HG03103 (cell line): ENCODE data around the gene PGC.

Experiments used
- ATAC-seq: cut with Tn5 transposase; IDR thresholded peaks from one replicate; pipeline ENCODE4 v1.9.1; 2021; ENCODE audit warnings: low read depth; ENCODE audit not compliant: unreplicated experiment

PGC gene

GRCh38 chr6:41732591-41733359 lies 14.4 kb downstream of the PGC start:
- no peak for ATAC-seq

GRCh38 chr6:41732149-41732548 lies 15.0 kb downstream of the PGC start:
- no peak for ATAC-seq

- ATAC-seq, result no peak
Observed at GRCh38 chr6:41731561-41732086, 15.6 kb downstream of the PGC start.

GRCh38 chr6:41730531-41731436 lies 16.4 kb downstream of the PGC start:
- ATAC-seq, result no peak

- ATAC-seq, result no peak
Observed at GRCh38 chr6:41729624-41730023, 17.6 kb downstream of the PGC start.

- no peak for ATAC-seq
Observed at GRCh38 chr6:41728954-41729353, 18.2 kb downstream of the PGC start.

GRCh38 chr6:41728073-41728936 lies 18.9 kb downstream of the PGC start:
- no peak for ATAC-seq

- ATAC-seq, result no peak
Observed at GRCh38 chr6:41727705-41728072, 19.5 kb downstream of the PGC start.

GRCh38 chr6:41726876-41727275 lies 20.3 kb downstream of the PGC start:
- no peak for ATAC-seq

GRCh38 chr6:41724586-41725501 lies 22.4 kb downstream of the PGC start:
- no peak for ATAC-seq

GRCh38 chr6:41724228-41724580 lies 23.0 kb downstream of the PGC start:
- ATAC-seq, result no peak

- peak; percentile 71 for ATAC-seq
Observed at GRCh38 chr6:41723530-41724227, 23.5 kb downstream of the PGC start.

- no peak for ATAC-seq
Observed at GRCh38 chr6:41722969-41723529, 24.1 kb downstream of the PGC start.

- ATAC-seq, result no peak
Observed at GRCh38 chr6:41721414-41721813, 25.8 kb downstream of the PGC start.

GRCh38 chr6:41720783-41721182 lies 26.4 kb downstream of the PGC start:
- no peak for ATAC-seq

- ATAC-seq, result no peak
Observed at GRCh38 chr6:41720262-41720620, 27.0 kb downstream of the PGC start.

GRCh38 chr6:41719436-41720261 lies 27.5 kb downstream of the PGC start:
- no peak for ATAC-seq

GRCh38 chr6:41718828-41719227 lies 28.4 kb downstream of the PGC start:
- no peak for ATAC-seq
